ENCODE measurements around the gene CBFB. TPM values are rescaled to one million over a fixed set of nuclear protein-coding genes. Genes with fewer than 3 reads are reported as not detected.
A peak's percentile ranks its signal among the peaks of the same experiment; 100 is the strongest.

Gene CBFB
- total RNA-seq: 10 to 100 TPM; 42.4 to 76.3 (median 48.2) TPM

- 1 to 3% methylated on average over 16 to 68 of the region's 69 CpGs for whole genome bisulfite sequencing, 2 donors
- intact Hi-C loops (cut with DNase I; ENCODE audit: low total_unique reads): no loop called here
- peak within 1 kb of the TSS; percentile 89 for H3K4me3 ChIP-seq (ENCODE audit: low read depth, poor library complexity, severe bottlenecking)
- peak in 1 of 2 donors; percentile 28 for TF ChIP-seq POLR2A (IDR thresholded peaks at IDR 0.05)
- TF ChIP-seq, protein P1, sequence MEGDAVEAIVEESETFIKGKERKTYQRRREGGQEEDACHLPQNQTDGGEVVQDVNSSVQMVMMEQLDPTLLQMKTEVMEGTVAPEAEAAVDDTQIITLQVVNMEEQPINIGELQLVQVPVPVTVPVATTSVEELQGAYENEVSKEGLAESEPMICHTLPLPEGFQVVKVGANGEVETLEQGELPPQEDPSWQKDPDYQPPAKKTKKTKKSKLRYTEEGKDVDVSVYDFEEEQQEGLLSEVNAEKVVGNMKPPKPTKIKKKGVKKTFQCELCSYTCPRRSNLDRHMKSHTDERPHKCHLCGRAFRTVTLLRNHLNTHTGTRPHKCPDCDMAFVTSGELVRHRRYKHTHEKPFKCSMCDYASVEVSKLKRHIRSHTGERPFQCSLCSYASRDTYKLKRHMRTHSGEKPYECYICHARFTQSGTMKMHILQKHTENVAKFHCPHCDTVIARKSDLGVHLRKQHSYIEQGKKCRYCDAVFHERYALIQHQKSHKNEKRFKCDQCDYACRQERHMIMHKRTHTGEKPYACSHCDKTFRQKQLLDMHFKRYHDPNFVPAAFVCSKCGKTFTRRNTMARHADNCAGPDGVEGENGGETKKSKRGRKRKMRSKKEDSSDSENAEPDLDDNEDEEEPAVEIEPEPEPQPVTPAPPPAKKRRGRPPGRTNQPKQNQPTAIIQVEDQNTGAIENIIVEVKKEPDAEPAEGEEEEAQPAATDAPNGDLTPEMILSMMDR (IDR thresholded peaks at IDR 0.05): no peak
- DNase-seq (ENCODE audit: low spot score in 2 of 2): peak; percentile 85 to 98
Measured at GRCh38 chr16:67028696-67029253, at the start of gene CBFB. Gene CBFB, plus strand, starts transcription at chr16:67029149. Its CDS starts 259 bp downstream, at chr16:67029408.

DNA sequence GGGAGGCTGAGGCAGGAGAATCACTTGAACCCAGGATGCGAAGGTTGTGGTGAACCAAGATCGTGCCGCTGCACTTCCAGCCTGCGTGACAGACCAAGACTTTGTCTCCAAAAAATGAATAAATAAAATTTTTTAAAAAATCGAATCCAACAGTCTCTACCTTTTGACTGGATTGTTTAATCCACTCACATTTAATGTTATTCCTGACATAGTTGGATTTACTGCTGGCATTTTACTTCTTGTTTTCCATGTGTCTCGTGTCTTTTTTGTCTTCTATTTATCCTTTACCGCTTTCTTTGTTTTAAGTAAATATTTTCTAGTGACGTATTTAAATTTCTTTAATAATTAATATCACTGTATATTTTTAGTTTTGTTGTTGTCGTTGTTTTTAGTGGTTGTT, 45.9 kb upstream of the CBFB start:
- TF ChIP-seq, protein P1 (IDR thresholded peaks at IDR 0.05): no peak
- TF ChIP-seq POLR2A (IDR thresholded peaks at IDR 0.05): no peak
- intact Hi-C loops (cut with DNase I; ENCODE audit: low total_unique reads): no loop called here
- 94 to 95% methylated on average over 9 of the region's 9 CpGs for WGBS, 2 donors
- no peak for DNase-seq (ENCODE audit: low spot score in 2 of 2)
- no peak overlapping the region for H3K4me3 ChIP-seq (ENCODE audit: low read depth, poor library complexity, severe bottlenecking)

DNA sequence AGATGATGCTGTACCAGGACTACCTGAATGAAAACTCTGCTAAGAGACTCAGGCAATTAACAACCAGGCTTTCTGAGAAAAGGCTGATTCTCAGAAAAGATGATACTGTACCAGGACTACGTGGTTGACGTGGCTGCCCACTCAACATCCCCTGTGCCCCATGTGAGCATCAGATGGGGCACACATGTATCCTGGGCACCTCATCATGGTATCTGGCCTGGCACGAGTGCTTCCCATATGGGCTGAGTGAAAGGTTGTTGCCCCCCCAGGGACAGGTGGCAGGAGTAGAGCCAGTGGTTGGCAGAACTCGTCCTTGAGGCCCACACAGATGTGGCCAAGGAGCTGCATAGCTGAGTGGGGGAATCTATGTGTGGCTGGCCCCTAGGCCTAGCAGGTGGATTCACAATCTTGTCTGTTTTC, 44.0 kb upstream of the CBFB start:
- no peak for TF ChIP-seq POLR2A (IDR thresholded peaks at IDR 0.05)
- TF ChIP-seq, protein P1 (IDR thresholded peaks at IDR 0.05): no peak
- intact Hi-C loops (cut with DNase I; ENCODE audit: low total_unique reads): no loop called here

DNA sequence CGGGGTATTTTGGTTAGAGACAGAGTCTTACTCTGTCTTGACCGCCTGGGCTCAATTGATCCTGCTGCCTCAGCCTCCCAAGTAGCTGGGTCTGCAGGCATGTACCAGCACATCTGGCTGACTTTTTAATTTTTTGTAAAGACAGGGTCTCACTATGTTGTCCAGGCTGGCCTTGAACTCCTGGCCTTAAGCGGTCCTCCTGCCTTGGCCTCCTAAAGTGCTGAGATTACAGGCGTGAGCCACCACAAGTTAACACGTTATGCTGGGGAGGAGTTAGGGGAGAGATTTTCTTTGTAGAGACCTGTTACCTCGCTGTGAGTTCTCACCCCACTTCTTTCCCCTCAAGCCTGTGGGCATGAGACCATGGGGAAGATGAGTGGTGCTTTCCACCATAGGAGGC, 42.4 kb upstream of the CBFB start:
- H3K4me3 ChIP-seq (ENCODE audit: low read depth, poor library complexity, severe bottlenecking): no peak overlapping the region
- intact Hi-C loops (cut with DNase I; ENCODE audit: low total_unique reads): no loop called here
- WGBS, 2 donors: 80 to 94% methylated on average over 6 of the region's 6 CpGs
- no peak for DNase-seq (ENCODE audit: low spot score in 2 of 2)
- no peak for TF ChIP-seq POLR2A (IDR thresholded peaks at IDR 0.05)
- TF ChIP-seq, protein P1 (IDR thresholded peaks at IDR 0.05): no peak

More for the DNA sequence above, 44.0 kb upstream of the CBFB start:
- DNase-seq (ENCODE audit: low spot score in 2 of 2): no peak
- WGBS, 2 donors: 95 to 96% methylated on average over 4 of the region's 4 CpGs
- no peak overlapping the region for H3K4me3 ChIP-seq (ENCODE audit: low read depth, poor library complexity, severe bottlenecking)

- DNase-seq (ENCODE audit: low spot score in 2 of 2): no peak
- 53 to 60% methylated on average over 11 of the region's 11 CpGs for WGBS, 2 donors
- H3K4me3 ChIP-seq (ENCODE audit: low read depth, poor library complexity, severe bottlenecking): no peak within 1 kb of the TSS
- no peak for TF ChIP-seq POLR2A (IDR thresholded peaks at IDR 0.05)
- TF ChIP-seq, protein P1 (IDR thresholded peaks at IDR 0.05): no peak
- intact Hi-C loops (cut with DNase I; ENCODE audit: low total_unique reads): no loop called here
Measured at GRCh38 chr16:66988197-66988788, 40.7 kb upstream of the CBFB start, which contains the start of gene CES4A. Gene CES4A, plus strand, starts transcription at chr16:66988589. Its CDS starts 184 bp downstream, at chr16:66988773.

All from lower leg skin (tissue), 4 donors.